ENCODE measurements around the gene TCF20.

- TF ChIP-seq POLR2A (IDR thresholded peaks at IDR 0.05): no peak
- TF ChIP-seq, protein P1, sequence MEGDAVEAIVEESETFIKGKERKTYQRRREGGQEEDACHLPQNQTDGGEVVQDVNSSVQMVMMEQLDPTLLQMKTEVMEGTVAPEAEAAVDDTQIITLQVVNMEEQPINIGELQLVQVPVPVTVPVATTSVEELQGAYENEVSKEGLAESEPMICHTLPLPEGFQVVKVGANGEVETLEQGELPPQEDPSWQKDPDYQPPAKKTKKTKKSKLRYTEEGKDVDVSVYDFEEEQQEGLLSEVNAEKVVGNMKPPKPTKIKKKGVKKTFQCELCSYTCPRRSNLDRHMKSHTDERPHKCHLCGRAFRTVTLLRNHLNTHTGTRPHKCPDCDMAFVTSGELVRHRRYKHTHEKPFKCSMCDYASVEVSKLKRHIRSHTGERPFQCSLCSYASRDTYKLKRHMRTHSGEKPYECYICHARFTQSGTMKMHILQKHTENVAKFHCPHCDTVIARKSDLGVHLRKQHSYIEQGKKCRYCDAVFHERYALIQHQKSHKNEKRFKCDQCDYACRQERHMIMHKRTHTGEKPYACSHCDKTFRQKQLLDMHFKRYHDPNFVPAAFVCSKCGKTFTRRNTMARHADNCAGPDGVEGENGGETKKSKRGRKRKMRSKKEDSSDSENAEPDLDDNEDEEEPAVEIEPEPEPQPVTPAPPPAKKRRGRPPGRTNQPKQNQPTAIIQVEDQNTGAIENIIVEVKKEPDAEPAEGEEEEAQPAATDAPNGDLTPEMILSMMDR (IDR thresholded peaks at IDR 0.05): no peak
- no peak for TF ChIP-seq EP300 (IDR thresholded peaks at IDR 0.05)
These were observed 6.5 kb downstream of the TCF20 start for GRCh38 chr22:42263944-42264343.
